Stimulated activated CD4-positive, alpha-beta T cell treated with anti-CD3 and anti-CD28 coated beads, Interleukin-2, amount 100 ng/mL, for 24 hours (primary cell): ENCODE measurements around the gene SLC6A19.

ENCODE experiments used
- DNase-seq, 2 donors: peaks; one replicate each; pipeline ENCODE4 v3.0.0-alpha.2; 2020

Gene SLC6A19

GRCh38 chr5:1167361-1167727 is 34.1 kb upstream of the SLC6A19 start:
- DNase-seq = no peak

GRCh38 chr5:1167728-1168709 is 33.4 kb upstream of the SLC6A19 start:
- DNase-seq = peak; percentile 68 to 74

GRCh38 chr5:1168796-1169195 is 32.6 kb upstream of the SLC6A19 start:
- no peak for DNase-seq

- no peak for DNase-seq
Observed at GRCh38 chr5:1169211-1170115, 31.9 kb upstream of the SLC6A19 start.

- no peak for DNase-seq
Observed at GRCh38 chr5:1171340-1171941, 30.0 kb upstream of the SLC6A19 start.

GRCh38 chr5:1172007-1172581 is 29.3 kb upstream of the SLC6A19 start:
- no peak for DNase-seq

GRCh38 chr5:1172670-1173404 is 28.6 kb upstream of the SLC6A19 start:
- peak in 1 of 2 donors; percentile 41 for DNase-seq

- no peak for DNase-seq
Observed at GRCh38 chr5:1173485-1174070, 27.8 kb upstream of the SLC6A19 start.

- peak; percentile 46 to 70 for DNase-seq
Observed at GRCh38 chr5:1174122-1174936, 27.1 kb upstream of the SLC6A19 start.

GRCh38 chr5:1175015-1175414 is 26.4 kb upstream of the SLC6A19 start:
- DNase-seq = no peak

GRCh38 chr5:1175801-1176472 is 25.5 kb upstream of the SLC6A19 start:
- no peak for DNase-seq

GRCh38 chr5:1176473-1177391 is 24.7 kb upstream of the SLC6A19 start:
- no peak for DNase-seq

- no peak for DNase-seq
Observed at GRCh38 chr5:1177826-1178528, 23.4 kb upstream of the SLC6A19 start.

GRCh38 chr5:1178529-1179382 is 22.6 kb upstream of the SLC6A19 start:
- no peak for DNase-seq

- DNase-seq = no peak
Observed at GRCh38 chr5:1179383-1179715, 22.0 kb upstream of the SLC6A19 start.

- DNase-seq = no peak
Observed at GRCh38 chr5:1180096-1180495, 21.3 kb upstream of the SLC6A19 start.

GRCh38 chr5:1180841-1181271 is 20.5 kb upstream of the SLC6A19 start:
- DNase-seq = no peak
